Neural cell (in vitro differentiated cells): ENCODE measurements around the gene MED12. TPM values are rescaled to one million over a fixed set of nuclear protein-coding genes. Genes with fewer than 3 reads are reported as not detected.

Experiments
- H2AFZ ChIP-seq: fragments of 200-600, 300-800 bp; sonication (generic), shearing (Covaris generic); 2 replicates; pipeline ENCODE4 v1.6.0; 2014; ENCODE audit warnings: low read depth, mild to moderate bottlenecking, antibody characterized with exemption, low read length, moderate library complexity
- H3F3A ChIP-seq: fragments of 200-600 bp; shearing (Covaris generic); 2 replicates; pipeline ENCODE4 v1.6.1; 2016; ENCODE audit warnings: mild to moderate bottlenecking, moderate library complexity, mixed read lengths, antibody characterized with exemption, low read length; ENCODE audit not compliant: insufficient read depth, poor library complexity, severe bottlenecking
- H3K27ac ChIP-seq: fragments of 200-600, 300-800 bp; sonication (generic), shearing (Covaris generic); 2 replicates; pipeline ENCODE4 v1.5.1; 2014; ENCODE audit warnings: mild to moderate bottlenecking, low read length, moderate library complexity
- H3K27me3 ChIP-seq: fragments of 300-800, 200-600 bp; sonication (generic), shearing (Covaris generic); 2 replicates; pipeline ENCODE4 v1.6.0; 2014; ENCODE audit warnings: mild to moderate bottlenecking, low read depth, low read length, moderate library complexity; ENCODE audit not compliant: insufficient read depth
- H3K36me3 ChIP-seq: fragments of 300-800, 200-600 bp; sonication (generic), shearing (Covaris generic); 2 replicates; pipeline ENCODE4 v1.5.1; 2014; ENCODE audit warnings: mild to moderate bottlenecking, antibody characterized with exemption, low read length, moderate library complexity; ENCODE audit not compliant: insufficient read depth
- H3K4me2 ChIP-seq: fragments of 300-800, 200-600 bp; sonication (generic), shearing (Covaris generic); 2 replicates; pipeline ENCODE4 v1.6.0; 2014; ENCODE audit warnings: mild to moderate bottlenecking, low read length
- H3K4me3 ChIP-seq: fragments of 300-800, 200-600 bp; sonication (generic), shearing (Covaris generic); 2 replicates; pipeline ENCODE4 v1.5.1; 2014; ENCODE audit warnings: mild to moderate bottlenecking, low read length, moderate library complexity
- H3K79me2 ChIP-seq: fragments of 200-600 bp; shearing (Covaris generic); replicated peaks from 2 replicates; pipeline ENCODE4 v1.6.0; 2014; ENCODE audit warnings: mild to moderate bottlenecking, low read length, moderate library complexity; ENCODE audit not compliant: insufficient read depth
- H3K9ac ChIP-seq: fragments of 300-800, 200-600 bp; sonication (generic), shearing (Covaris generic); 2 replicates; pipeline ENCODE4 v1.6.1; 2016; ENCODE audit warnings: mild to moderate bottlenecking, low read length, mixed read lengths
- H3K9me2 ChIP-seq: fragments of 200-600 bp; shearing (Covaris generic); 2 replicates; pipeline ENCODE4 v1.6.1; 2016; ENCODE audit warnings: mild to moderate bottlenecking, low read length, mixed read lengths; ENCODE audit not compliant: insufficient read depth
- H3K9me3 ChIP-seq: fragments of 200-600, 300-800 bp; sonication (generic), shearing (Covaris generic); 2 replicates; pipeline ENCODE4 v1.6.1; 2016; ENCODE audit warnings: mild to moderate bottlenecking, mixed run types, low read length, moderate library complexity, mixed read lengths
- H4K20me1 ChIP-seq: fragments of 200-600 bp; shearing (Covaris generic); 2 replicates; pipeline ENCODE4 v1.6.1; 2016; ENCODE audit warnings: mild to moderate bottlenecking, mixed run types; ENCODE audit not compliant: insufficient read depth
- EP300 ChIP-seq: fragments of 450-650 bp; conservative IDR thresholded peaks from 2 replicates; pipeline ENCODE4 v1.6.1; 2014; ENCODE audit warnings: antibody characterized with exemption, mild to moderate bottlenecking, moderate library complexity; ENCODE audit not compliant: poor library complexity, severe bottlenecking
- EZH2 ChIP-seq: fragments of 200-600, 300-800 bp; shearing (Covaris generic), sonication (generic); IDR thresholded peaks from 2 replicates; pipeline ENCODE4 v1.6.1; 2014; ENCODE audit warnings: antibody characterized with exemption, low read length, borderline replicate concordance, mild to moderate bottlenecking; ENCODE audit not compliant: insufficient read depth, poor library complexity, severe bottlenecking
- MXI1 ChIP-seq: fragments of 450-650 bp; conservative IDR thresholded peaks from 2 replicates; pipeline ENCODE4 v1.6.1; 2014; ENCODE audit warnings: antibody characterized with exemption, mild to moderate bottlenecking; ENCODE audit not compliant: poor library complexity, severe bottlenecking
- POLR2AphosphoS5 ChIP-seq: IDR thresholded peaks from 2 replicates; pipeline ENCODE4 v1.6.1; 2012
- RAD21 ChIP-seq: fragments of 450-650 bp; conservative IDR thresholded peaks from 2 replicates; pipeline ENCODE4 v1.6.1; 2014; ENCODE audit warnings: antibody characterized with exemption, mild to moderate bottlenecking, moderate library complexity
- SMC3 ChIP-seq: fragments of 450-650 bp; conservative IDR thresholded peaks from 2 replicates; pipeline ENCODE4 v1.6.1; 2014; ENCODE audit warnings: antibody characterized with exemption, mild to moderate bottlenecking, moderate library complexity; ENCODE audit not compliant: poor library complexity
- TAF1 ChIP-seq: IDR thresholded peaks from 2 replicates; pipeline ENCODE4 v1.6.1; 2012; ENCODE audit warnings: low read depth
- polyA plus RNA-seq: library from polyadenylated mRNA; depleted of rRNA; stranded (reverse); fragments of >200 nt; gene quantifications from 2 replicates; pipeline ENCODE4 v1.2.3, GENCODE V29; 2014
- TF ChIP-seq, protein P1 (sequence below): fragments of 450-650 bp; IDR thresholded peaks from 2 replicates; pipeline ENCODE4 v1.5.1; 2014; ENCODE audit warnings: antibody characterized with exemption, mild to moderate bottlenecking, moderate library complexity; ENCODE audit not compliant: poor library complexity, severe bottlenecking
- TF ChIP-seq, protein P2 (sequence below): IDR thresholded peaks from 2 replicates; pipeline ENCODE4 v1.6.1; 2012; ENCODE audit warnings: borderline replicate concordance

Gene MED12
- polyA plus RNA-seq, 1 donor from 2014 or later: 5.6 TPM

DNA sequence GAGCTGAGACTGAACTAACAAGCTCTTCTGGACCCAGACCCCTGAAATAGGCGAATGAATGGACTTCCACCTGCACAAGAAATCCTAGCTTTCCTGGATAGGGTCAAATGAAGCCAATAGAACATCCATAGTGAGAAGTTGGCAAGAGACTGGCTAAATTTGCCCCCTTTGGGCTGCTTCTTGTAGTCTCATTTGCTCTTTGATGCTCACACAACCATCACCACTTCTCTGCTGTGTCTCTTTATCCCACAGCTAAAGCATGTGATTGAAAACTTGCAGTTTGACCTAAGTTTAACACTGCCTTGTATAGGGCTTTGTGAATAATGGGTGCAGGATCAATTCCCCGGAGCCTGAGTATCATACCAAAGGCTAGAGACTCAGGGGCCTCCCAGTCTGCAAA is 64.5 kb downstream of the MED12 start:
- TF ChIP-seq POLR2AphosphoS5: no peak
- no peak for TF ChIP-seq TAF1
- no peak for TF ChIP-seq EP300
- TF ChIP-seq EZH2: no peak
- TF ChIP-seq, protein P1, sequence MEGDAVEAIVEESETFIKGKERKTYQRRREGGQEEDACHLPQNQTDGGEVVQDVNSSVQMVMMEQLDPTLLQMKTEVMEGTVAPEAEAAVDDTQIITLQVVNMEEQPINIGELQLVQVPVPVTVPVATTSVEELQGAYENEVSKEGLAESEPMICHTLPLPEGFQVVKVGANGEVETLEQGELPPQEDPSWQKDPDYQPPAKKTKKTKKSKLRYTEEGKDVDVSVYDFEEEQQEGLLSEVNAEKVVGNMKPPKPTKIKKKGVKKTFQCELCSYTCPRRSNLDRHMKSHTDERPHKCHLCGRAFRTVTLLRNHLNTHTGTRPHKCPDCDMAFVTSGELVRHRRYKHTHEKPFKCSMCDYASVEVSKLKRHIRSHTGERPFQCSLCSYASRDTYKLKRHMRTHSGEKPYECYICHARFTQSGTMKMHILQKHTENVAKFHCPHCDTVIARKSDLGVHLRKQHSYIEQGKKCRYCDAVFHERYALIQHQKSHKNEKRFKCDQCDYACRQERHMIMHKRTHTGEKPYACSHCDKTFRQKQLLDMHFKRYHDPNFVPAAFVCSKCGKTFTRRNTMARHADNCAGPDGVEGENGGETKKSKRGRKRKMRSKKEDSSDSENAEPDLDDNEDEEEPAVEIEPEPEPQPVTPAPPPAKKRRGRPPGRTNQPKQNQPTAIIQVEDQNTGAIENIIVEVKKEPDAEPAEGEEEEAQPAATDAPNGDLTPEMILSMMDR: no peak
- TF ChIP-seq MXI1: no peak
- Histone ChIP-seq H3F3A (no peaks in the 10 kb centered on the region), H3K9me2 (no peaks in the 10 kb centered on the region), H3K9me3 (no peaks in the 10 kb centered on the region), H3K36me3 (no peaks in the 10 kb centered on the region), H2AFZ (no peak overlapping the region), H3K79me2 (no peaks in the 10 kb centered on the region), H3K27me3 (no peaks in the 10 kb centered on the region), H3K4me2 (no peak overlapping the region), H4K20me1 (no peaks in the 10 kb centered on the region), H3K9ac (peak overlapping the region; percentile 71), H3K27ac (peak overlapping the region; percentile 91), H3K4me3 (peak overlapping the region; percentile 66)

DNA sequence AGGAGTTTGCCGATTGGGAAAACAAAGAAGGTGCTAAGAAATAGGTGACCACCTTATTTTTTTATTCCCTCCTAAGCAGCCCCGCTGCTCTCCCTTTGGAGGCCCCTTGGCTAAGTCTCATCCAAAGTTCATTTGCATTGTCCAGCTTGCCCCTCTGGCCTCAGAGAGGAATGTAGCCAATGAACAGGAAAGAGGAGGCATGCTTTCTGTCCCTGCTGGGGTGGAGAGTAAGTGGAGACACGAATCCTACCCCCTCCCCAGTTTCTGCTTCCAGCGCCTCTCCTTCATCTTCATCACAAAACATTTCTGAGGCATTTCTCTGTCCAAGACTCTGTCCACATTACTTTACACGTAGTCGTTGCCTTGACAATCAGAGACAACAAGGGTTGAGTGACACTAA is 64.9 kb downstream of the MED12 start:
- Histone ChIP-seq H3F3A (no peaks in the 10 kb centered on the region), H4K20me1 (no peaks in the 10 kb centered on the region), H3K4me2 (no peak overlapping the region), H3K27ac (no peak overlapping the region), H2AFZ (no peak overlapping the region), H3K27me3 (no peaks in the 10 kb centered on the region), H3K9me2 (no peaks in the 10 kb centered on the region), H3K4me3 (no peak overlapping the region), H3K9me3 (no peaks in the 10 kb centered on the region), H3K9ac (no peak overlapping the region), H3K36me3 (no peaks in the 10 kb centered on the region), H3K79me2 (no peaks in the 10 kb centered on the region)
- TF ChIP-seq TAF1 (no peak), POLR2AphosphoS5 (no peak), SMC3 (no peak), MXI1 (no peak), EZH2 (no peak), RAD21 (no peak), EP300 (no peak)
- TF ChIP-seq, protein P1: no peak
- TF ChIP-seq, protein P2, sequence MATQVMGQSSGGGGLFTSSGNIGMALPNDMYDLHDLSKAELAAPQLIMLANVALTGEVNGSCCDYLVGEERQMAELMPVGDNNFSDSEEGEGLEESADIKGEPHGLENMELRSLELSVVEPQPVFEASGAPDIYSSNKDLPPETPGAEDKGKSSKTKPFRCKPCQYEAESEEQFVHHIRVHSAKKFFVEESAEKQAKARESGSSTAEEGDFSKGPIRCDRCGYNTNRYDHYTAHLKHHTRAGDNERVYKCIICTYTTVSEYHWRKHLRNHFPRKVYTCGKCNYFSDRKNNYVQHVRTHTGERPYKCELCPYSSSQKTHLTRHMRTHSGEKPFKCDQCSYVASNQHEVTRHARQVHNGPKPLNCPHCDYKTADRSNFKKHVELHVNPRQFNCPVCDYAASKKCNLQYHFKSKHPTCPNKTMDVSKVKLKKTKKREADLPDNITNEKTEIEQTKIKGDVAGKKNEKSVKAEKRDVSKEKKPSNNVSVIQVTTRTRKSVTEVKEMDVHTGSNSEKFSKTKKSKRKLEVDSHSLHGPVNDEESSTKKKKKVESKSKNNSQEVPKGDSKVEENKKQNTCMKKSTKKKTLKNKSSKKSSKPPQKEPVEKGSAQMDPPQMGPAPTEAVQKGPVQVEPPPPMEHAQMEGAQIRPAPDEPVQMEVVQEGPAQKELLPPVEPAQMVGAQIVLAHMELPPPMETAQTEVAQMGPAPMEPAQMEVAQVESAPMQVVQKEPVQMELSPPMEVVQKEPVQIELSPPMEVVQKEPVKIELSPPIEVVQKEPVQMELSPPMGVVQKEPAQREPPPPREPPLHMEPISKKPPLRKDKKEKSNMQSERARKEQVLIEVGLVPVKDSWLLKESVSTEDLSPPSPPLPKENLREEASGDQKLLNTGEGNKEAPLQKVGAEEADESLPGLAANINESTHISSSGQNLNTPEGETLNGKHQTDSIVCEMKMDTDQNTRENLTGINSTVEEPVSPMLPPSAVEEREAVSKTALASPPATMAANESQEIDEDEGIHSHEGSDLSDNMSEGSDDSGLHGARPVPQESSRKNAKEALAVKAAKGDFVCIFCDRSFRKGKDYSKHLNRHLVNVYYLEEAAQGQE: no peak
